Tibial artery (tissue), 4 donors: ENCODE data around the gene GMNN.

ENCODE experiments used
- DNase-seq, 2 donors: peaks; one replicate each; pipeline ENCODE4 v3.0.0-alpha.2; 2019
- H3K27ac ChIP-seq, 2 donors: fragments of 200-600 bp; sonication (generic) in 1 of 2; 1 replicate in 1 of 2; 2 replicates in 1 of 2; pipeline ENCODE4 v1.5.1; 2018 to 2019; ENCODE audit warnings: mild to moderate bottlenecking in 1 of 2
- H3K27me3 ChIP-seq, 2 donors: fragments of 200-600 bp; sonication (generic) in 1 of 2; one replicate each; pipeline versions ENCODE4 v1.5.1 to v1.6.0; 2016 to 2019
- H3K36me3 ChIP-seq, 3 donors: fragments of 200-600 bp; sonication (generic) in 2 of 3; one replicate each; pipeline ENCODE4 v1.5.1; 2016 to 2019; ENCODE audit warnings: mild to moderate bottlenecking in 2 of 3
- H3K4me1 ChIP-seq, 4 donors: fragments of 200-600 bp; sonication (generic) in 2 of 4; 1 replicate in 3 of 4; 2 replicates in 1 of 4; pipeline ENCODE4 v1.5.1; 2016 to 2019
- H3K4me3 ChIP-seq, 2 donors: fragments of 200-600 bp; sonication (generic) in 1 of 2; 1 replicate in 1 of 2; 2 replicates in 1 of 2; pipeline ENCODE4 v1.5.1; 2018 to 2019; ENCODE audit warnings: mild to moderate bottlenecking in 2 of 2
- H3K9me3 ChIP-seq, 3 donors: fragments of 200-600 bp; sonication (generic) in 1 of 3; one replicate each; pipeline ENCODE4 v1.5.1; 2016 to 2019
- intact Hi-C: fragments of 100-400 bp; cut with DNase I; formaldehyde crosslinking; loops from one replicate; pipeline ENCODE4 v1.15.0; 2023; ENCODE audit warnings: low total_unique reads
- TF ChIP-seq, protein P1 (sequence below), 2 experiments: fragments of 200-600 bp in 1 of 2; fragments of 450-650 bp in 1 of 2; IDR thresholded peaks; one replicate each; pipeline ENCODE4 v1.5.1; 2017 to 2019; ENCODE audit warnings: antibody characterized with exemption in 2 of 2, mild to moderate bottlenecking in 1 of 2, moderate library complexity in 1 of 2

Gene GMNN

DNA sequence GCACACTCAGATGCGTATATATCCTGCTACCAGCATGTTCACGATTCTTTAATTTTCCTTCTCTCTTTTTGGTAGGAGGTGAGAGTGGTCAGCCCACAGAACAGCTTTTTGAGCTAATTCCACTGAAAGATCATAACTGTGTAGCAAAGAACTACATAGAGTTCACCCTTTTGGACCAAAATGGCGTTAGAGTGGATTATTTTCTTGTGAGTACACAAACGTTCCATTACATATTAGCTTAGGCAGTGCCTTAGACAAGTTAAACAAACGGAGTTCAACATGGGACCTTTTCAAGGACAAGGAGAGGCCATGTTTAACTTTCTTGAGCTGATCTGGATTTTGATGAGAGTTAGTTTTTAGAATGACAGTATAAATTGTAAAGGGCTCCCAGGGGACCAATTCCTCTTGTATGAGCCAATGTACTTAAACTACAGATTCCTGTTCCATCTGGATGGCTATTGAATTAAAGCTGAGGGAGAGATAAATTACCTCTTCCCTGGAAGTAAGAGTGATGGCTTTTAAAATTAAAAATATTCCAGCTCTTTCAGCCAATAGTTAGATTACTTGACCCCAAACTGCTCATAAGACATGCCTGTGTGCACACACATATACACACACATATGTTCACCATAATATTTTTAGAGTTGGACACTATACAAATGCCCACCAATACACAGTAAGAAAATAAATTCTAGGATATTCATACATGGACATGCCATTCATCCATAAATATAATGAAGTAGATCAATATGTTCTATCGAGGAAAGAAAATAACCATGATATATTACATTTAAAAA, 49.6 kb downstream of the GMNN start:
- Histone ChIP-seq H3K4me3 (no peak overlapping the region), H3K9me3 (no peaks in the 10 kb centered on the region), H3K36me3 (peaks cover 0 to 8% (median 0%) of the 10 kb centered on the region in 3 donors), H3K4me1 (no peaks in the 10 kb centered on the region), H3K27me3 (no peaks in the 10 kb centered on the region), H3K27ac (no peak overlapping the region)
- TF ChIP-seq, protein P1, sequence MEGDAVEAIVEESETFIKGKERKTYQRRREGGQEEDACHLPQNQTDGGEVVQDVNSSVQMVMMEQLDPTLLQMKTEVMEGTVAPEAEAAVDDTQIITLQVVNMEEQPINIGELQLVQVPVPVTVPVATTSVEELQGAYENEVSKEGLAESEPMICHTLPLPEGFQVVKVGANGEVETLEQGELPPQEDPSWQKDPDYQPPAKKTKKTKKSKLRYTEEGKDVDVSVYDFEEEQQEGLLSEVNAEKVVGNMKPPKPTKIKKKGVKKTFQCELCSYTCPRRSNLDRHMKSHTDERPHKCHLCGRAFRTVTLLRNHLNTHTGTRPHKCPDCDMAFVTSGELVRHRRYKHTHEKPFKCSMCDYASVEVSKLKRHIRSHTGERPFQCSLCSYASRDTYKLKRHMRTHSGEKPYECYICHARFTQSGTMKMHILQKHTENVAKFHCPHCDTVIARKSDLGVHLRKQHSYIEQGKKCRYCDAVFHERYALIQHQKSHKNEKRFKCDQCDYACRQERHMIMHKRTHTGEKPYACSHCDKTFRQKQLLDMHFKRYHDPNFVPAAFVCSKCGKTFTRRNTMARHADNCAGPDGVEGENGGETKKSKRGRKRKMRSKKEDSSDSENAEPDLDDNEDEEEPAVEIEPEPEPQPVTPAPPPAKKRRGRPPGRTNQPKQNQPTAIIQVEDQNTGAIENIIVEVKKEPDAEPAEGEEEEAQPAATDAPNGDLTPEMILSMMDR (IDR thresholded peaks at IDR 0.05), result no peak
- intact Hi-C loops, result no loop called here
- DNase-seq, result no peak

DNA sequence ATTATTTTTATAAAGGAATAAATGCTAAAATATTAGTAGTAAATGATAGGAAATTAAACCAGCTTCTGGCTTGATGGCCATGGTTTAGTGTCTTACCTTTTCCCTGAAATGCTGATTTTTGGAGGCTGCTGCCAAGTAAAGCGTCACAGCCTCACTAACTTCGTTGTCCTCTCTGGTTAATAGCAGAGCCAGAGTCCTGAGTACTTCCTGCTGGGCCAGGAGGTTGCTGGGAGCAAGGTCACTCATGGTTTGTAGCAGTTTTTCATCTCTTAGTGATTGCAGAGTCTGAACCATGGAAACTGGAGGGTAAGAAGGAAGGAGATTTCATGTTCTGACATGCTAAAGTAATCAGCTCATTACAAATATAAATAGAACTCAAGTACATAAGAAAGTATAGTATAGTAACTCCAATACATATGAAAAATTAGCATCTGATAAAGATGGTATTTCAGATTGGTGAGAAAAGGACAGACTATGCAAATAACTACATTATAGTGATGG, 50.4 kb downstream of the GMNN start:
- Histone ChIP-seq H3K27ac (no peak overlapping the region), H3K9me3 (no peaks in the 10 kb centered on the region), H3K4me1 (no peaks in the 10 kb centered on the region), H3K4me3 (no peak overlapping the region), H3K36me3 (peaks cover 0 to 8% (median 0%) of the 10 kb centered on the region in 3 donors), H3K27me3 (no peaks in the 10 kb centered on the region)
- TF ChIP-seq, protein P1 (IDR thresholded peaks at IDR 0.05), result no peak
- no peak for DNase-seq
- intact Hi-C loops, result no loop called here

GRCh38 chr6:24827162-24827561, 52.4 kb downstream of the GMNN start:
- no peak overlapping the region for H3K27ac ChIP-seq
- H3K9me3 ChIP-seq, result no peaks in the 10 kb centered on the region
- H3K36me3 ChIP-seq, result peaks cover 0 to 8% (median 0%) of the 10 kb centered on the region in 3 donors
- intact Hi-C loops, result no loop called here
- no peaks in the 10 kb centered on the region for H3K27me3 ChIP-seq
- H3K4me3 ChIP-seq, result no peak overlapping the region
- peaks cover 0 to 6% (median 0%) of the 10 kb centered on the region in 4 donors for H3K4me1 ChIP-seq
- DNase-seq, result no peak
- TF ChIP-seq, protein P1 (IDR thresholded peaks at IDR 0.05), result no peak

DNA sequence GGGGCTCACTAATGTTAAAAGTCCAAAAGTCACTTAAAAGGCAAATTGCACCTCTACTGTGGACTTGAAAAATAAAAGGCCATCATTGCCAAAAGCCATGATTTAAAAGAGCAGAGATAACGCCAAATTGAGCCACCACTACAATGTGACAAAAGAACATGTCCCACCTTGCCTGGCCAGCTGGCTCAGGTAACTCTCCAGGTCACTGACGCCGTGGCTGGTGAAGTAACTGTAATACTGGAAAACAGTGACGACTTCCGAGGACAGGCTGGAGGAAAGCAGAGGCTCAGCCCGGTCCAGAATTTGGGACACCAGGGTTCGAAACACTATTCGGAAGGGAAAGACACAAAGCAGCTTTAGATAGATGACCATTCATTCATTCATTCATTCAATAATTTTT, 53.2 kb downstream of the GMNN start:
- Histone ChIP-seq H3K9me3 (no peaks in the 10 kb centered on the region), H3K4me3 (no peak overlapping the region), H3K36me3 (peaks cover 0 to 8% (median 0%) of the 10 kb centered on the region in 3 donors), H3K27me3 (no peaks in the 10 kb centered on the region), H3K4me1 (peaks cover 0 to 6% (median 0%) of the 10 kb centered on the region in 4 donors), H3K27ac (no peak overlapping the region)
- TF ChIP-seq, protein P1 (IDR thresholded peaks at IDR 0.05), result no peak
- intact Hi-C loops, result no loop called here
- no peak for DNase-seq

DNA sequence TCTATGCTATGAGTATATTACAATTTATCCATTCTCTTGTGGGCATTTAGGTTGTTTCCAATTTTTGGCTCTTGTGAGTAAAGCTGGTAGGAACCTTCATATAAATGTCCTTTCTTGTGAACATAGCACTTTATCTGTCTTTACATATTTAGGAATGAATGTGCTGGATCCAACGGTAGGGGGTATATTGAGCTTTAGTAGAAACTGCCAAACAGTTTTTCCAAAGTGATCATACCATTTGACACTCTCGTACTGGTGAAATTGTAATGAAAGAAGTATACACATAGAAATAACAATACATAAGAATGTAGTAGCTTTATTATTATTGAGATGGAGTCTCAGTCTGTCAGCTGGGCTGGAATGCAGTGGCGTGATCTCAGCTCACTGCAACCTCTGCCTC, 54.9 kb downstream of the GMNN start:
- TF ChIP-seq, protein P1 (IDR thresholded peaks at IDR 0.05), result no peak
- no peak overlapping the region for H3K4me3 ChIP-seq
- no peaks in the 10 kb centered on the region for H3K27me3 ChIP-seq
- no peak overlapping the region for H3K27ac ChIP-seq
- intact Hi-C loops, result no loop called here
- DNase-seq, result no peak
- no peaks in the 10 kb centered on the region for H3K36me3 ChIP-seq
- no peaks in the 10 kb centered on the region for H3K9me3 ChIP-seq
- H3K4me1 ChIP-seq, result peaks cover 0 to 6% (median 0%) of the 10 kb centered on the region in 4 donors
